DND-41 (cell line): ENCODE results near the gene UNC5CL.

Experiments used
- ATAC-seq: fragments of 200-7000 bp; cut with Tn5 transposase; 3 replicates; pipeline ENCODE4 v1.9.1; 2021; ENCODE audit warnings: low read depth; ENCODE audit not compliant: insufficient read depth
- DNase-seq: peaks from one replicate; pipeline ENCODE4 v3.0.0-alpha.2; 2020
- H2AFZ ChIP-seq: 2 replicates; pipeline ENCODE4 v1.6.0; 2012; ENCODE audit warnings: low read depth, low read length
- H3K27ac ChIP-seq: 2 replicates; pipeline ENCODE4 v1.5.1; 2012; ENCODE audit warnings: low read length, inconsistent platforms
- H3K27me3 ChIP-seq: fragments of 200-600 bp; sonication (generic); 2 replicates; pipeline ENCODE4 v1.6.0; 2012; ENCODE audit warnings: low read length, mild to moderate bottlenecking, inconsistent platforms; ENCODE audit not compliant: insufficient read depth, poor library complexity
- H3K36me3 ChIP-seq: 2 replicates; pipeline ENCODE4 v1.5.1; 2012; ENCODE audit warnings: low read length, inconsistent platforms; ENCODE audit not compliant: insufficient read depth
- H3K4me1 ChIP-seq: 2 replicates; pipeline ENCODE4 v1.5.1; 2012; ENCODE audit warnings: mild to moderate bottlenecking, low read length; ENCODE audit not compliant: insufficient read depth
- H3K4me2 ChIP-seq: 2 replicates; pipeline ENCODE4 v1.6.0; 2012; ENCODE audit warnings: mild to moderate bottlenecking, moderate library complexity, low read length, inconsistent platforms; ENCODE audit not compliant: insufficient read depth
- H3K4me3 ChIP-seq, 2 experiments: fragments of 200-600 bp in 1 of 2; shearing (Covaris generic) in 1 of 2; 2 replicates each; pipeline ENCODE4 v1.5.1; 2012 to 2016; ENCODE audit warnings: inconsistent platforms in 2 of 2, low read length in 2 of 2, mild to moderate bottlenecking in 2 of 2, low read depth in 1 of 2, moderate library complexity in 1 of 2
- H3K79me2 ChIP-seq: 2 replicates; pipeline ENCODE4 v1.6.0; 2012; ENCODE audit warnings: low read length, inconsistent platforms; ENCODE audit not compliant: insufficient read depth
- H3K9ac ChIP-seq: 2 replicates; pipeline ENCODE4 v1.6.0; 2012; ENCODE audit warnings: low read depth, mild to moderate bottlenecking, inconsistent platforms, low read length, moderate library complexity
- H3K9me3 ChIP-seq: 2 replicates; pipeline ENCODE4 v1.5.1; 2012; ENCODE audit warnings: low read length, moderate library complexity, mild to moderate bottlenecking, inconsistent platforms; ENCODE audit not compliant: insufficient read depth, severe bottlenecking
- H4K20me1 ChIP-seq: 2 replicates; pipeline ENCODE4 v1.6.0; 2012; ENCODE audit warnings: low read length; ENCODE audit not compliant: insufficient read depth
- EZH2 ChIP-seq: IDR thresholded peaks from 3 replicates; pipeline ENCODE4 v1.6.1; 2012; ENCODE audit warnings: borderline replicate concordance, low read depth, mild to moderate bottlenecking, moderate library complexity, low read length, inconsistent platforms; ENCODE audit not compliant: severe bottlenecking
- TF ChIP-seq, protein P1 (sequence below): IDR thresholded peaks from 2 replicates; pipeline ENCODE4 v1.5.1; 2012; ENCODE audit warnings: borderline replicate concordance, low read length, moderate library complexity, mild to moderate bottlenecking; ENCODE audit not compliant: poor library complexity, severe bottlenecking; ENCODE audit errors: extremely low read depth

Gene UNC5CL

DNA sequence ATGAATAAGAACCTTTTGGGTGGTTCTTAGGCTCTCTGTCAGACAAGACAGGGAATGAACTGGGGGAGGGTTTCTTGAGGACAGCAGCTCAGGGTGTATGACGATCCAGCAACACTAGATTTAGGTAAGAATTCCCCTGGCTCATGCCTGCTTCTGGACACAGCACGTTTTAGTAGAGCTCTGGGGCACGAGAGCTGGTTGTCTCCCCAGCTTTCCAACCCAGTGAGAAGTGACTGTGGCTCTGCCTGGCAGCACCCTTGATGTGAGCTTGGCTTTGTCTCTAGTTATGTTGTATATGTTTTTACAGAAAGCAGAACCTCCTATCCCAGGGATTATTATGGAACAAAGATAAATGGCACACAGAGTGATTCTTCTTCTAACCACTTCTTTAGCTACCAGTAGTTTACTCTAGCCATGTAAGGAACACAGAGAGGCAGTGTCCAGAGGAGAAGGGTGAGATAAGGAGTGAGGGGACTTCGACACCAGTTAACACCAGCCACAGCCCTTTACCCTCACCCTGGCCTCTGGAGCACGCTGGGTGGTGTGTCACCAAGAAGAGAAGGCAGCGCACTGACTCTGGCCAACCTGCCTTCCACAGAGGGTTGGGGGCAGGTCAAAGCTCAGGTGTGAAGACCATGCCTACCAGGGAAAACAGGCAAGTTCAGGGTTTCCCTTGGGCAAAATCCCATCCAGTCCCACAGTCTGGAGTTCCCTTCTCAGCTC is 17.9 kb upstream of the UNC5CL start:
- H3K4me1 ChIP-seq, result peaks cover 11% of the 10 kb centered on the region
- no peak overlapping the region for H3K4me2 ChIP-seq
- TF ChIP-seq EZH2, result no peak
- H3K27ac ChIP-seq, result no peak overlapping the region
- H3K27me3 ChIP-seq, result no peaks in the 10 kb centered on the region
- H4K20me1 ChIP-seq, result no peaks in the 10 kb centered on the region
- H3K9ac ChIP-seq, result no peak overlapping the region
- no peaks in the 10 kb centered on the region for H3K9me3 ChIP-seq
- peaks cover 8% of the 10 kb centered on the region; the same call in 1 of the 2 replicates for H3K36me3 ChIP-seq
- H2AFZ ChIP-seq, result no peak overlapping the region
- H3K79me2 ChIP-seq, result no peaks in the 10 kb centered on the region
- no peak for DNase-seq
- no peak overlapping the region for H3K4me3 ChIP-seq
- ATAC-seq, result no peak

DNA sequence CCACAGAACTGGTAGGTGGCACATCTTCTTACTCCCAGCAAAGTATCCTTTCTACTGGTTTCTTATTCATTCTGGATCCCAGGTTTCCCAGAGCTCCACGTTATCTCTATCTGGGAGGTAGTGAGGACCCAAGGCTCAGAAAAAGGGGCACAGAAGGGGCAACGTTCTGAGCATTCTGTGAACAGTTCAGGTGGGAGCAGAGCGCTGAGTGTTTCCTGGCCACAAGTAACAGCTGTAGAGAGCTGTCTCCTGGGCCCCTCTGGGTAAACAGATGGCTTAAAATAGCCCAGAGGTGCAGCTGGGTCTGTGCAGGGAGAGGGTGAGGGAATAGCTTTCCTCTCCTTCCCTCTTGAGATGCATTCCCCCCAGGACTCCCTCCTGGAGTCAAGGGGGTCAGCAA is 16.1 kb upstream of the UNC5CL start:
- DNase-seq (peak; percentile 37), ATAC-seq (peak; percentile 80)
- Histone ChIP-seq H3K4me2 (no peak overlapping the region), H3K4me1 (peaks cover 14% of the 10 kb centered on the region), H3K27me3 (no peaks in the 10 kb centered on the region), H3K9ac (no peak overlapping the region), H2AFZ (no peak overlapping the region), H3K36me3 (no peaks in the 10 kb centered on the region), H3K27ac (no peak overlapping the region), H4K20me1 (no peaks in the 10 kb centered on the region), H3K4me3 (no peak overlapping the region), H3K9me3 (no peaks in the 10 kb centered on the region), H3K79me2 (no peaks in the 10 kb centered on the region)
- TF ChIP-seq, protein P1, sequence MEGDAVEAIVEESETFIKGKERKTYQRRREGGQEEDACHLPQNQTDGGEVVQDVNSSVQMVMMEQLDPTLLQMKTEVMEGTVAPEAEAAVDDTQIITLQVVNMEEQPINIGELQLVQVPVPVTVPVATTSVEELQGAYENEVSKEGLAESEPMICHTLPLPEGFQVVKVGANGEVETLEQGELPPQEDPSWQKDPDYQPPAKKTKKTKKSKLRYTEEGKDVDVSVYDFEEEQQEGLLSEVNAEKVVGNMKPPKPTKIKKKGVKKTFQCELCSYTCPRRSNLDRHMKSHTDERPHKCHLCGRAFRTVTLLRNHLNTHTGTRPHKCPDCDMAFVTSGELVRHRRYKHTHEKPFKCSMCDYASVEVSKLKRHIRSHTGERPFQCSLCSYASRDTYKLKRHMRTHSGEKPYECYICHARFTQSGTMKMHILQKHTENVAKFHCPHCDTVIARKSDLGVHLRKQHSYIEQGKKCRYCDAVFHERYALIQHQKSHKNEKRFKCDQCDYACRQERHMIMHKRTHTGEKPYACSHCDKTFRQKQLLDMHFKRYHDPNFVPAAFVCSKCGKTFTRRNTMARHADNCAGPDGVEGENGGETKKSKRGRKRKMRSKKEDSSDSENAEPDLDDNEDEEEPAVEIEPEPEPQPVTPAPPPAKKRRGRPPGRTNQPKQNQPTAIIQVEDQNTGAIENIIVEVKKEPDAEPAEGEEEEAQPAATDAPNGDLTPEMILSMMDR, result no peak
- no peak for TF ChIP-seq EZH2

DNA sequence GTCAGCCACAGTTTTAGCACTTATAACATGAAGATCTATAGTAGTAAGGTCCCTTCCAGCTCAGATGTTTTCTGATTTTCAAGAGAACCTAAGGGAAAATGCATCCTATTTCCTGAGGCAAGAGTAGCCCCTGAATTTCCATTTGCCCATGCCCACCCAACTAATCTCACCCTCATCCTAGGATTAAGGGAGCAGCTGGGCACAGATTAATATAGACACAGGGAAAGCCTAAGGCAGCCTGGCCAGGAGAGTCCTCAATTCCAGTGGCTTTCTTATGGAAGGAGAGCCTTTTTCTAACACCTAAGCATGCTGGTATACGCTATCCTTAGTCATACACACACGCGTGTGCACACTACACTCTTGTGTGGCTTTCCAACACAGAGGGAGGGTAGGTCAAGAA is 15.5 kb upstream of the UNC5CL start:
- TF ChIP-seq, protein P1, result no peak
- no peak for TF ChIP-seq EZH2
- Histone ChIP-seq H4K20me1 (no peaks in the 10 kb centered on the region), H3K36me3 (no peaks in the 10 kb centered on the region), H3K9ac (no peak overlapping the region), H3K4me3 (no peak overlapping the region), H3K4me1 (peaks cover 14% of the 10 kb centered on the region), H3K27ac (no peak overlapping the region), H3K9me3 (no peaks in the 10 kb centered on the region), H2AFZ (no peak overlapping the region), H3K79me2 (no peaks in the 10 kb centered on the region), H3K27me3 (no peaks in the 10 kb centered on the region), H3K4me2 (no peak overlapping the region)
- ATAC-seq, result no peak
- no peak for DNase-seq

DNA sequence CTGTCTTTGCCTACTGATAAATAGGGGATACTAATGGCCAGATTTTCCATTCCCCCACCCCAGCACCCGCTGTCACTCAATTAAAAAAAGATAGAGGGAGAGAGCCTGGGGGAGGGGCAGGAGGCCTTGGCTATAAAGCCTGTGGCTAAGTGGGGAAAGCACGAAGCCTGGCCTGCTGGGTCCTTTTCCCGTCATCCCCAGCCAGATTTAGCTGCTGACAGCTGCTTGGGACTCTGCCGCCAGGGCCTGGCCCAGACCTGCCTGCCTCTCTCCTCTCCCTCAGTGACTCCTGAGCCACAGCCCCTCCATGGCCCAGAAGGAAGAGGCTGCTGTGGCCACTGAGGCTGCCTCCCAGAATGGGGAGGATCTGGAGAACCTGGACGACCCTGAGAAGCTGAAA is 14.0 kb upstream of the UNC5CL start, which contains the start of gene APOBEC2:
TSS of gene APOBEC2 (plus strand) at position 162 of the 400 bp plus-strand sequence. CDS start at position 308, 146 bp downstream.
- Histone ChIP-seq H3K4me1 (peaks cover 14% of the 10 kb centered on the region), H2AFZ (peak within 1 kb of the TSS; percentile 29), H3K79me2 (no peaks in the 10 kb centered on the region), H4K20me1 (no peaks in the 10 kb centered on the region), H3K9me3 (no peaks in the 10 kb centered on the region), H3K4me2 (no peak within 1 kb of the TSS), H3K27me3 (no peaks in the 10 kb centered on the region), H3K36me3 (no peaks in the 10 kb centered on the region), H3K27ac (peak within 1 kb of the TSS; percentile 7), H3K4me3 (no peak within 1 kb of the TSS), H3K9ac (no peak within 1 kb of the TSS)
- no peak for DNase-seq
- no peak for TF ChIP-seq EZH2
- TF ChIP-seq, protein P1, result no peak
- no peak for ATAC-seq
